ENCODE measurements around the gene SPEG.

Gene SPEG

DNA sequence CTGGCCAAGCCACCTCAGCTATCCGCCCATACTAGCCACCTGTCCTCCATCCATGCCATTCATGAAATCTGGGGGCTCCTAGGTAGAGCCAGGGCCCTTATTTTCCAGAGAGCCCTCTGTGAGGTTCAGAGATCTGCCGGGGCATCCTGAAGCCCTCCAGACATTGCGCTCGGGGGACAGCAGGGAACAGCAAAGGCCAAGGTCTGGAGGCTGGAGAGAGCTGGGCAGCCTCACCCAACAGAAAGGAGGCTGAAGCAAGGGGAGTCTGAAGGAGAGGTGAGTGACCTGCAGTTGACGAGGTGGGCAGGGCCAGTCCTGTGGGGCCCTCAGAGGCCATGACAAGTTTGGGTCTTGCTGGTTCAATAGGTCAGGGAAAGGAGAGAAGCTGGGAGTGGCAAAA is 25.0 kb upstream of the SPEG start:
- in situ Hi-C loops (cut with HindIII; ENCODE audit: low sequenced_read_pairs), result loop anchor here (25.0 kb wide), 1 partner anchor 128 kb away; the partner anchor contains the start of genes CHPF and TMEM198
- H3K4me3 ChIP-seq (ENCODE audit: low read depth, low read length), result no peak overlapping the region
- TF ChIP-seq CTCF (IDR thresholded peaks at IDR 0.05; ENCODE audit: low read depth, low read length, missing control alignments), result no peak
- DNase-seq (ENCODE audit: low read depth), result no peak

- H3K4me3 ChIP-seq (ENCODE audit: low read depth, low read length), result no peak overlapping the region
- in situ Hi-C loops (cut with HindIII; ENCODE audit: low sequenced_read_pairs), result loop anchor here (25.0 kb wide), 1 partner anchor 127 kb away; the partner anchor contains the start of genes CHPF and TMEM198
- DNase-seq (ENCODE audit: low read depth), result no peak
- TF ChIP-seq CTCF (IDR thresholded peaks at IDR 0.05; ENCODE audit: low read depth, low read length, missing control alignments), result no peak
Measured at GRCh38 chr2:219410390-219410789, 24.3 kb upstream of the SPEG start.

DNA sequence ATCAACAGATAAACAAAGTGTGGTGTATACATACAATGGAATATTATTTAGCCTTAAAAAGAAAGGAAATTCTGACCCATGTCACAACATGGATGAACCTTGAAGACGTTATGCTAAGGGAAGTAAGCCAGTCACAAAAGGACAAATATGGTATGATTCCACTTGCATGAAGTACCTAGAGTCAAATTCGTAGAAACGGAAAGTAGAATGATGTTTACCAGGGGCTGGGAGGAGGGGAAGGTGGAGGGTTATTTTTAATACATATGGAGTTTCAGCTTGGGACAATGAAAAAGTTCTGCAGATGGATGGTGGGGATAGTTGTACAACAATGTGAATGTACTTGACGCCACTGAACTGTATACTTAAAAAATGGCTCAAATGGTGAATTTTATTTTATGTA is 19.8 kb upstream of the SPEG start:
- TF ChIP-seq CTCF (IDR thresholded peaks at IDR 0.05; ENCODE audit: low read depth, low read length, missing control alignments), result no peak
- in situ Hi-C loops (cut with HindIII; ENCODE audit: low sequenced_read_pairs), result loop anchor here (25.0 kb wide), 1 partner anchor 122 kb away; the partner anchor contains the start of genes CHPF and TMEM198
- DNase-seq (ENCODE audit: low read depth), result no peak
- no peak overlapping the region for H3K4me3 ChIP-seq (ENCODE audit: low read depth, low read length)

DNA sequence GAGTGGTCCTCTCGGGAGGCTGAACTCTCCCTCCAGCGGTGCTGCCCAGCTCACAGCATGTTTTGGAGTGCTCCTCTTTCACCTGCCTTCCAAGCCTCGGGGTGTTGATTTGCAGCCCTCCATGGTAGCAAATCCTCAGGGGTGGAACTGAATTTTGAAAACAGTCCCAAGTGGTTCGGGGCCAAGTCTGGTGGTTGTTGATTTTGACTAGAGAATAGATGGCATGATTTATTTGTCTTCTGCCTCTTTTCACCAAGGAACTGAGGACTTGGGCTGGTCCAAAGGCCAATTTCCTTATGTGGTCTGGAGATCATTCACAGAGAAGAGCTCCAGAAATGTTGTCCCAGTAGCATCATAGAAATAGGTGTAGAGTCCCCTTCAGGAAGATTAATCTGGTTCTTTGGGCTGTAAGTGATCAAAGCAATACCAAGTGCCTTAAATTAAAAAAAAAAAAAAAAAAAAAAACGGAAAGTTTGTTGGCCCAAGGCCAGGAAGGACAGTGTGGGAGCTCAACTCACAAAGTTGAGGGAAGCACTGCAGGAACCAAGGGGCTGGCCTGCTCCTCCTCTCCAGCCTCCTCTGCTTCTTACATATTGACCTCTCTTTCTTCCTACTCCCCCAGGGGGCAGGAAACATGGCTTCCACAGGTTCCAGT is 18.9 kb upstream of the SPEG start:
- TF ChIP-seq CTCF (IDR thresholded peaks at IDR 0.05; ENCODE audit: low read depth, low read length, missing control alignments), result no peak
- in situ Hi-C loops (cut with HindIII; ENCODE audit: low sequenced_read_pairs), result loop anchor here (25.0 kb wide), 1 partner anchor 122 kb away; the partner anchor contains the start of genes CHPF and TMEM198

GRCh38 chr2:219416235-219416602 is 18.4 kb upstream of the SPEG start:
- no peak for TF ChIP-seq CTCF (IDR thresholded peaks at IDR 0.05; ENCODE audit: low read depth, low read length, missing control alignments)
- DNase-seq (ENCODE audit: low read depth), result no peak
- H3K4me3 ChIP-seq (ENCODE audit: low read depth, low read length), result no peak overlapping the region
- in situ Hi-C loops (cut with HindIII; ENCODE audit: low sequenced_read_pairs), result loop anchor here (25.0 kb wide), 1 partner anchor 121 kb away; the partner anchor contains the start of genes CHPF and TMEM198

More for the DNA sequence above, 18.9 kb upstream of the SPEG start:
- H3K4me3 ChIP-seq (ENCODE audit: low read depth, low read length), result no peak overlapping the region
- no peak for DNase-seq (ENCODE audit: low read depth)

DNA sequence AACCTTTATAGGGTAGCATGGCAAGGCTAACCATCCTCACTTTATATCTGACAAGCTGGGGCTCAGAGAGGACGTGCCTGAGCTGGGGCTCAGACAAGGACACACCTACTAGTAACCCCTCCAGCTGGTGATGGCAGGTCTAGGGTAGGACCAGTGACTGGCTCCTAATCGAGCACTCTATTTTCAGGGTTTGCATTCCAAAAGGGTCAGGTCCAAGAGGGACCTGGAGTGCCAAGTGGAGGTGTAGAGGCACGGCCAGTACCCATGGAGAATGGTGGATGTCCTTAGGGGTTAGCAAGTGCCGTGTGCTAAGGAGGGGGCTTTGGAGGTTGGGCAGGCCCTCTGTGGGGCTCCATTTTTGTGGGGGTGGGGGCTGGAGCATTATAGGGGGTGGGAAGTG is 17.7 kb upstream of the SPEG start:
- no peak overlapping the region for H3K4me3 ChIP-seq (ENCODE audit: low read depth, low read length)
- no peak for TF ChIP-seq CTCF (IDR thresholded peaks at IDR 0.05; ENCODE audit: low read depth, low read length, missing control alignments)
- no peak for DNase-seq (ENCODE audit: low read depth)
- in situ Hi-C loops (cut with HindIII; ENCODE audit: low sequenced_read_pairs), result loop anchor here (25.0 kb wide), 1 partner anchor 120 kb away; the partner anchor contains the start of genes CHPF and TMEM198

All from astrocyte of the cerebellum (primary cell).